Measurements from ENCODE around the gene CYP2S1. TPM values are rescaled to one million over a fixed set of nuclear protein-coding genes. Genes with fewer than 3 reads are reported as not detected.

The CYP2S1 gene
- total RNA-seq, 1 donor from 2014 or later: 7.1 TPM

DNA sequence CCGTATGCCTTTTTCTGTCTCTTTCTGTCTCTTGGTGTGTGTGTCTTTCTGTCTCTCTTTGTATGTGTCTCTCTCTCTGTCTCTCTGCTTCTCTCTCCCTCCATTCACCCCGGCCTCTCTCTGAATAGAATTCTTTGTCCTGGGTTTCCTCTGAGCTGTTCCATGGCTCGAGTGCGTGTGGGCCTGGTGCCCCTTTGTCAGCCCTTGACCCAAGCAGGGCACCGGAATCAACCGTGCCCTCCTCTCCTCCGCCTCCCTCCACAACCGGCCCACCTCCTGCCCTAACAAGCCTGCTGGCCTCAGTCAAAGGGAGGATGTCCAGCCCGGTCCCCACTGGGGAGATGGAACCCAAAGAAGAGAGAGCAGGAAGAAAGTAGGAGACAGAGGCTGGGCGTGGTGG lies 29.2 kb downstream of the CYP2S1 start:
- Histone ChIP-seq H3K27me3 (no peaks in the 10 kb centered on the region), H3K4me3 (no peak overlapping the region), H3K36me3 (no peaks in the 10 kb centered on the region), H3K4me1 (peaks cover 69% of the 10 kb centered on the region), H3K27ac (peak overlapping the region; percentile 95), H3K9me3 (no peaks in the 10 kb centered on the region)
- no peak for TF ChIP-seq POLR2AphosphoS5 (IDR thresholded peaks at IDR 0.05; ENCODE audit: insufficient read depth in 1 of 2, low read depth in 1 of 2)
- TF ChIP-seq, protein P1, sequence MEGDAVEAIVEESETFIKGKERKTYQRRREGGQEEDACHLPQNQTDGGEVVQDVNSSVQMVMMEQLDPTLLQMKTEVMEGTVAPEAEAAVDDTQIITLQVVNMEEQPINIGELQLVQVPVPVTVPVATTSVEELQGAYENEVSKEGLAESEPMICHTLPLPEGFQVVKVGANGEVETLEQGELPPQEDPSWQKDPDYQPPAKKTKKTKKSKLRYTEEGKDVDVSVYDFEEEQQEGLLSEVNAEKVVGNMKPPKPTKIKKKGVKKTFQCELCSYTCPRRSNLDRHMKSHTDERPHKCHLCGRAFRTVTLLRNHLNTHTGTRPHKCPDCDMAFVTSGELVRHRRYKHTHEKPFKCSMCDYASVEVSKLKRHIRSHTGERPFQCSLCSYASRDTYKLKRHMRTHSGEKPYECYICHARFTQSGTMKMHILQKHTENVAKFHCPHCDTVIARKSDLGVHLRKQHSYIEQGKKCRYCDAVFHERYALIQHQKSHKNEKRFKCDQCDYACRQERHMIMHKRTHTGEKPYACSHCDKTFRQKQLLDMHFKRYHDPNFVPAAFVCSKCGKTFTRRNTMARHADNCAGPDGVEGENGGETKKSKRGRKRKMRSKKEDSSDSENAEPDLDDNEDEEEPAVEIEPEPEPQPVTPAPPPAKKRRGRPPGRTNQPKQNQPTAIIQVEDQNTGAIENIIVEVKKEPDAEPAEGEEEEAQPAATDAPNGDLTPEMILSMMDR (IDR thresholded peaks at IDR 0.05): no peak
- TF ChIP-seq POLR2A (IDR thresholded peaks at IDR 0.05): no peak
- no peak for DNase-seq (ENCODE audit: extremely low spot score in 2 of 2)
- intact Hi-C loops (cut with DNase I): no loop called here

DNA sequence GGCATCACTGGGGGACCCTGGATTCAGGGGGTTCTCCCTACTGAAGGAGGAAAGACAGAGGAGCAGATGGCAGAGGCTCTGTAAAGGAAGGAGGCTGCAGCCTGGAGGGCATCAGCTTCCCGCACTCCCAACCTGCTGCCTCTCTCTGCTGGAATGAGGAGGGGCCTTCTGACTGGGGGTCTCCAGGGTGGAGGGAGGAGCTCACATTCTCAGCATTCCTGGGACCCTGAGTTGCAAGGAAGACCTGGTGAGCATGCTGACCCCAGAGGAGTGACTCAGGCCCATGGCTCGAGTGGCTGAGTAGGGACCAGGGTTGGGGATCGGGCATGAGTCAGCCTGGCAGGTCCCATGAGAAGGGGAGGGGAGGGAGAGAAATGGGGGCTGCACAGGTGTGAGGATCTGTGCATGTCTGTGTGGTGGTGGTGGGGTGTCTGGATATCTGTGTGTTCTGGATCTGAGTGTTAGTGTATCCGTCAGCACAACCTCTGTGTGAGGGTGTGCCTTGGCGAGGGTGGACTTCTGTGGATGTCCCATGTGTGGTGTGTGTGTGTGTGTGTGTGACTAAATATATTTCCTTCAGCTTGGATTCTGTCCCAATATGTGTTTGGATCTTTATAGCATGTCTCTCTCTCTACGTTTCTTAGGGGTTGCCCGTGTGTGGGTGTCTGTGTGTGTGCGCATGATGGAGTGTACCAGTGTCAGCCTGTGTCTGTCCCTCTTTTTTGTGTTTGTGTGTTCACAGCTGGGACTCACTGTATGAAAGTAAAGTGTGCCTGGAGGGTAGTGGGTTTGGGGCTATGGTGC lies 30.6 kb downstream of the CYP2S1 start:
- Histone ChIP-seq H3K27ac (peak overlapping the region; percentile 53), H3K4me3 (no peak overlapping the region), H3K4me1 (peaks cover 62% of the 10 kb centered on the region), H3K9me3 (no peaks in the 10 kb centered on the region), H3K36me3 (no peaks in the 10 kb centered on the region), H3K27me3 (no peaks in the 10 kb centered on the region)
- no peak for DNase-seq (ENCODE audit: extremely low spot score in 2 of 2)
- intact Hi-C loops (cut with DNase I): no loop called here
- TF ChIP-seq POLR2A (IDR thresholded peaks at IDR 0.05) (no peak), POLR2AphosphoS5 (IDR thresholded peaks at IDR 0.05; ENCODE audit: insufficient read depth in 1 of 2, low read depth in 1 of 2) (no peak)
- TF ChIP-seq, protein P1 (IDR thresholded peaks at IDR 0.05): no peak

DNA sequence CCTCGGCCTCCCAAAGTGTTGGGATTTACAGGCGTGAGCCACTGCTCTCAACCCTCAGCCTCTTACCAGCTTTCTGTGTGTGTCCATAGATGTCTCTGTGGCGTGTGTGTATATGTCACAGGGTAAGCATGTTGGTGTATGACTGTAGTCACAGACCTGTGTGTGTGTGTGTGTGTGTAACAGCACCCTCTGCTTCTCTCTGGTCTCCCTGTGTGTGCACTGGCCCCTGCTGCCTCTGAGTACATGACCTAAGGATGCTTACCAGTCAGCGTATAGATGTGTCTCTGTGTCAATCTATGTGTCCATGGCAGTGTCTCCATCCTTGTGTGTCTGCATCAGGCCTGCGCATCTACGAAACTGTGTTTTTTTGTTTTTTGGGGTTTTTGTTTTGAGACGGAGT lies 31.6 kb downstream of the CYP2S1 start:
- no peak for DNase-seq (ENCODE audit: extremely low spot score in 2 of 2)
- no peak overlapping the region for H3K4me3 ChIP-seq
- no peaks in the 10 kb centered on the region for H3K9me3 ChIP-seq
- H3K27me3 ChIP-seq: no peaks in the 10 kb centered on the region
- H3K4me1 ChIP-seq: peaks cover 62% of the 10 kb centered on the region
- no peaks in the 10 kb centered on the region for H3K36me3 ChIP-seq
- H3K27ac ChIP-seq: peak overlapping the region; percentile 77
- intact Hi-C loops (cut with DNase I): no loop called here
- no peak for TF ChIP-seq POLR2AphosphoS5 (IDR thresholded peaks at IDR 0.05; ENCODE audit: insufficient read depth in 1 of 2, low read depth in 1 of 2)

DNA sequence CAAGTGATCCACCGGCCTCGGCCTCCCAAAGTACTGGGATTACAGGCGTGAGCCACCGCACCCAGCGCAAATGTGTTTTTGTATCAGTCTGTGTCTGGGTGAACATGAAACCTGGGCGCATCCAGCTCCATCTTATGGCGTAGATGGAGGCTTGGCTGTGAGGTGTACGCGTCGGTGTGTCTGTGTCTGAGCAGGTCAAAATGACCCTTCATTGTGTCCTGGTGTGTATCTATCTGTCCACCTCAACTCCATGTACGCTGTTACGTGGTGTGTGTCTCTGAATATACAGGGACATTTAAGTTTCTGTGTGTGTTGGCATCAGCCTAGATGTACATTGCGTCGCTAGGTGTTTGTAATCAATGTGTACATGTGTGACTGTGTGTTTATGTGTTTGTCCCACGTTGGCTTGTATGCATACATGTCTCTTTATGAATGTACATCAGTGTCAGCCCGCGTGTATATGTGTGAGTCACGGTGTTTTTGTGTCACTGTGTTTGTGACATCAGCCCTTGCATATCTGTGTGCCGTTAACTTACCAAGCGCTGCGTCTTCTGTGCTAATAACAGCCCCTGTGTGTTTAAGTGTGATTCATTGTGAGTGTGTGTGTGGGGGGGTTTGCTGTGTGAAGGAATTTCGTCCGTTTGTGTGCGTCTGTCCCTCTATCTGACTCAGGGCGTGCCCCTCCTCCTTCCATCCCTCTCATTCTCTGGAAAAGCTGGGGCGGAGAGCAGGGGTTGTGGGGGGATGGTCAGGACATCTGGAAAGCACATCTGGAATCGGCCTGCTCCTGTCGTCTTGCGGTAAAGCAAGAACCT lies 32.4 kb downstream of the CYP2S1 start:
- Histone ChIP-seq H3K36me3 (no peaks in the 10 kb centered on the region), H3K27me3 (no peaks in the 10 kb centered on the region), H3K4me3 (peak overlapping the region; percentile 40 to 62), H3K27ac (peak overlapping the region; percentile 77), H3K9me3 (no peaks in the 10 kb centered on the region), H3K4me1 (peaks cover 61% of the 10 kb centered on the region)
- intact Hi-C loops (cut with DNase I): no loop called here
- DNase-seq (ENCODE audit: extremely low spot score in 2 of 2): peak in 1 of 2 donors; percentile 97
- no peak for TF ChIP-seq POLR2A (IDR thresholded peaks at IDR 0.05)
- TF ChIP-seq POLR2AphosphoS5 (IDR thresholded peaks at IDR 0.05; ENCODE audit: insufficient read depth in 1 of 2, low read depth in 1 of 2): no peak
- TF ChIP-seq, protein P1 (IDR thresholded peaks at IDR 0.05): no peak

DNA sequence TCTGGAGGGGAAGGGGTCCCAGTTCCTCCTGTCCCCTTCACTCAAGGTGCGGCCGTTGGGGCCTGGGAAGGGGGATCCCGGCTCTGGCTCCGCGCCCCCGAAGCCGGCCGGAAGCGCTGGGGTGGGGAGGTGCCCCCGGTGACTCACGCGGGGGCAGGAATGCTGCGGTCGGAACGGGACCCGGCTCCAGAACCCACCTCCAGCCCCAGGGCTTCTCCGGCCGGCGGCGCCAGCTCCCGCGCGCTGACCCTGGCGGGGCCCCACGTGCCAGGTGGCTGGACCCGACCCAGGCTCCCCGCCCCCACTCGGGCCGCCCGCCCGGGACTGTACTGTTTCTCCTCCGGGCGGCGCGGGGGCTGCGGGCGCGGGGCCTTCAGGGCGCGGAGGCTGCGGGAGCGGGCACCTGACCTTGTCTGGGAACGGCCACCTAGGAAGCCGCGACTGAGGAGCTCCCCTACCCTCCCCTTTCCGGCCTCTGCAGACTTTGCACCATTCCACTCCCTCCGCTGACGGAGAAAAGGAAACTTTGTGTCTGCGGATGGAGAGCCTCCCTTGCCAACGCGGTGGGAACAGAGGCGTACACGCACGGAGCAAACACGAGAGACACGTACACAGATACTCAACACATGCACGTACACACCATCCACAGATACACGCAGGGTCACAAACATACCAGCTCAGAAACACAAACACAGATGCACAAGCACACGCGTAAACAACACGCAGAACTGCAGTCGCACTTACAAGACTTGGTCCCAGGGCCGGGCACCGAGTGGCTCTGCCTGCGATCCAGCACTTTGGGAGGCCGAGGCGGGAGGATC lies 33.2 kb downstream of the CYP2S1 start:
- intact Hi-C loops (cut with DNase I): no loop called here
- no peak for DNase-seq (ENCODE audit: extremely low spot score in 2 of 2)
- peak overlapping the region; percentile 77 for H3K27ac ChIP-seq
- H3K4me1 ChIP-seq: peaks cover 52% of the 10 kb centered on the region
- H3K9me3 ChIP-seq: no peaks in the 10 kb centered on the region
- TF ChIP-seq POLR2AphosphoS5 (IDR thresholded peaks at IDR 0.05; ENCODE audit: insufficient read depth in 1 of 2, low read depth in 1 of 2): peak in 1 of 2 donors; percentile 75
- no peak for TF ChIP-seq POLR2A (IDR thresholded peaks at IDR 0.05)
- TF ChIP-seq, protein P1 (IDR thresholded peaks at IDR 0.05): no peak
- H3K27me3 ChIP-seq: no peaks in the 10 kb centered on the region
- H3K36me3 ChIP-seq: no peaks in the 10 kb centered on the region
- peak overlapping the region; percentile 40 to 62 for H3K4me3 ChIP-seq

Measured in vagina (tissue), 2 donors.